Gastrocnemius medialis (tissue), 4 donors: ENCODE results near the gene GALNT10. TPM values are rescaled to one million over a fixed set of nuclear protein-coding genes. Genes with fewer than 3 reads are reported as not detected.

ENCODE experiments used
- ATAC-seq, 2 donors: fragments of 150-250 bp; one replicate each; pipeline ENCODE4 v1.9.1; 2016
- DNase-seq, 2 donors: peaks; one replicate each; pipeline ENCODE4 v3.0.0-alpha.2; 2019
- H3K27ac ChIP-seq, 4 donors: fragments of 200-600 bp; sonication (generic); 1 replicate in 1 of 4; 2 replicates in 3 of 4; pipeline ENCODE4 v1.5.1; 2016 to 2018; ENCODE audit warnings: mild to moderate bottlenecking in 2 of 4, moderate library complexity in 1 of 4
- H3K27me3 ChIP-seq, 3 donors: fragments of 200-600 bp; sonication (generic) in 2 of 3; 1 replicate in 1 of 3; 2 replicates in 2 of 3; pipeline versions ENCODE4 v1.5.1 to v1.6.0; 2016 to 2019; ENCODE audit warnings: mild to moderate bottlenecking in 1 of 3, moderate library complexity in 1 of 3
- H3K36me3 ChIP-seq, 2 donors: fragments of 200-600 bp; sonication (generic) in 1 of 2; one replicate each; pipeline ENCODE4 v1.5.1; 2017 to 2018
- H3K4me1 ChIP-seq, 2 donors: fragments of 200-600 bp; sonication (generic) in 1 of 2; one replicate each; pipeline ENCODE4 v1.5.1; 2016 to 2017; ENCODE audit warnings: mild to moderate bottlenecking in 2 of 2
- H3K4me3 ChIP-seq, 4 donors: fragments of 200-600 bp; sonication (generic) in 3 of 4; 1 replicate in 1 of 4; 2 replicates in 3 of 4; pipeline ENCODE4 v1.5.1; 2016 to 2019; ENCODE audit warnings: mild to moderate bottlenecking in 2 of 4
- H3K9me3 ChIP-seq, 3 donors: fragments of 200-600 bp; sonication (generic) in 2 of 3; 1 replicate in 1 of 3; 2 replicates in 2 of 3; pipeline ENCODE4 v1.5.1; 2016 to 2019
- POLR2A ChIP-seq, 2 donors: fragments of 450-650 bp; IDR thresholded peaks; one replicate each; pipeline ENCODE4 v1.6.1; 2017; ENCODE audit warnings: antibody characterized with exemption in 2 of 2, mild to moderate bottlenecking in 2 of 2, moderate library complexity in 2 of 2
- in situ Hi-C, 4 donors: fragments of 200-750 bp; cut with MboI; loops; one replicate each; pipeline versions ENCODE4 v1.15.0 to v1.8.0; 2017; ENCODE audit warnings: low sequenced_read_pairs in 4 of 4
- intact Hi-C: fragments of 100-400 bp; cut with DNase I; formaldehyde crosslinking; loops from one replicate; pipeline ENCODE4 v1.15.1; 2023; ENCODE audit warnings: low total_unique reads
- total RNA-seq, 4 donors: library from RNA; depleted of rRNA; stranded (reverse); fragments of >200 nt; gene quantifications; one replicate each; pipeline versions ENCODE4 v1.1.0 to v1.2.3, GENCODE V29; 2016
- TF ChIP-seq, protein P1 (sequence below), 5 experiments: fragments of 450-650 bp in 3 of 5; fragments of 200-600 bp in 2 of 5; sonication (generic) in 2 of 5; IDR thresholded peaks in 4 of 5; conservative IDR thresholded peaks in 1 of 5; 1 replicate in 4 of 5; 2 replicates in 1 of 5; pipeline ENCODE4 v1.5.1; 2016 to 2019; ENCODE audit warnings: antibody characterized with exemption in 5 of 5, mild to moderate bottlenecking in 3 of 5, moderate library complexity in 3 of 5

The GALNT10 gene
- total RNA-seq, 4 donors from 2014 or later, result 6.1 to 9.9 (median 6.4) TPM

DNA sequence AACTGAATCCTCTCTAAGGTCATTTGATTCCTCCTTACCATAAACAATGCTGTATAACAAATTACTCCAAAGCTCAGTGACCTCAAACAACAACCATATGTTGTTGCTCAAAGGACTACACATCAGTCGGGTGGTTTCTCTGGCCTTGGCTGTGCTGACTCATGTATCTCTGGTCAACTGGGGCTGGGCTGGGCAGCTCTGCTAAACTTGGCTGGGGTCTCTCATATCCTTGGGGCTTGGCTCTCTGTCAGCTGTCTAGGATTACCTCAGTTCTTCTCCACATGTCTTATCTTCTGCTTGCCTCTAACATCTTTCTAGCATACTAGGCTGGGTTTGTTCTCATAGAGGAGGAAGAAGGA lies 86.4 kb downstream of the GALNT10 start:
- H3K27me3 ChIP-seq, result no peaks in the 10 kb centered on the region
- intact Hi-C loops, result no loop called here
- TF ChIP-seq, protein P1, sequence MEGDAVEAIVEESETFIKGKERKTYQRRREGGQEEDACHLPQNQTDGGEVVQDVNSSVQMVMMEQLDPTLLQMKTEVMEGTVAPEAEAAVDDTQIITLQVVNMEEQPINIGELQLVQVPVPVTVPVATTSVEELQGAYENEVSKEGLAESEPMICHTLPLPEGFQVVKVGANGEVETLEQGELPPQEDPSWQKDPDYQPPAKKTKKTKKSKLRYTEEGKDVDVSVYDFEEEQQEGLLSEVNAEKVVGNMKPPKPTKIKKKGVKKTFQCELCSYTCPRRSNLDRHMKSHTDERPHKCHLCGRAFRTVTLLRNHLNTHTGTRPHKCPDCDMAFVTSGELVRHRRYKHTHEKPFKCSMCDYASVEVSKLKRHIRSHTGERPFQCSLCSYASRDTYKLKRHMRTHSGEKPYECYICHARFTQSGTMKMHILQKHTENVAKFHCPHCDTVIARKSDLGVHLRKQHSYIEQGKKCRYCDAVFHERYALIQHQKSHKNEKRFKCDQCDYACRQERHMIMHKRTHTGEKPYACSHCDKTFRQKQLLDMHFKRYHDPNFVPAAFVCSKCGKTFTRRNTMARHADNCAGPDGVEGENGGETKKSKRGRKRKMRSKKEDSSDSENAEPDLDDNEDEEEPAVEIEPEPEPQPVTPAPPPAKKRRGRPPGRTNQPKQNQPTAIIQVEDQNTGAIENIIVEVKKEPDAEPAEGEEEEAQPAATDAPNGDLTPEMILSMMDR (IDR thresholded peaks at IDR 0.05 in 4 of 5, conservative IDR thresholded peaks at IDR 0.05 in 1 of 5), result no peak
- TF ChIP-seq POLR2A (IDR thresholded peaks at IDR 0.05), result no peak
- H3K36me3 ChIP-seq, result no peaks in the 10 kb centered on the region
- ATAC-seq, result peak; percentile 48 to 67
- no peak overlapping the region for H3K4me3 ChIP-seq
- DNase-seq, result peak; percentile 35 to 61
- no peaks in the 10 kb centered on the region for H3K9me3 ChIP-seq
- peaks cover 0 to 4% of the 10 kb centered on the region in 2 donors for H3K4me1 ChIP-seq
- in situ Hi-C loops, result no loop called here
- peak overlapping the region in 1 of 4 donors; percentile 33 for H3K27ac ChIP-seq

DNA sequence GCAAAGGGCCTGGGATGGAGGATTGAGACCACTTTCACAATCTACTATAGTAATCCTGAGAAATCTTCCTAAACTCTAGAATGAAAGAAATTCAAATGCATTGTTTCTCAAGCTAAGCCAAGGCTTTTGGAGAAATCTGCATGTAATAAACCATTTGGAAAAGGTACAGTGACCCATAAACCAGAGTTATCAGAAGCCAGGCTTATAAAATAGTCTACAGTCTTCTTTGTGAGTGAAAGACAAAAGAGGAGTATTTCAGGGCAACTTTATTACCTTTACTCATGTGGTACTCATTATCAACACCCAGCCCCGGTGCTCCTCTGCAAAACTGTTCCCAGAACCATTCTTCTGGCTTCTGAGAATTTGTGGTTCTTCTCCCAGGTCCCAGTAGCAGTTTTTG lies 87.0 kb downstream of the GALNT10 start:
- H3K9me3 ChIP-seq, result no peaks in the 10 kb centered on the region
- no peak overlapping the region for H3K4me3 ChIP-seq
- peaks cover 0 to 4% of the 10 kb centered on the region in 2 donors for H3K4me1 ChIP-seq
- no peaks in the 10 kb centered on the region for H3K36me3 ChIP-seq
- no peaks in the 10 kb centered on the region for H3K27me3 ChIP-seq
- ATAC-seq, result no peak
- no peak for DNase-seq
- no peak overlapping the region for H3K27ac ChIP-seq
- TF ChIP-seq, protein P1 (IDR thresholded peaks at IDR 0.05 in 4 of 5, conservative IDR thresholded peaks at IDR 0.05 in 1 of 5), result no peak
- no peak for TF ChIP-seq POLR2A (IDR thresholded peaks at IDR 0.05)
- intact Hi-C loops, result no loop called here
- in situ Hi-C loops, result no loop called here

DNA sequence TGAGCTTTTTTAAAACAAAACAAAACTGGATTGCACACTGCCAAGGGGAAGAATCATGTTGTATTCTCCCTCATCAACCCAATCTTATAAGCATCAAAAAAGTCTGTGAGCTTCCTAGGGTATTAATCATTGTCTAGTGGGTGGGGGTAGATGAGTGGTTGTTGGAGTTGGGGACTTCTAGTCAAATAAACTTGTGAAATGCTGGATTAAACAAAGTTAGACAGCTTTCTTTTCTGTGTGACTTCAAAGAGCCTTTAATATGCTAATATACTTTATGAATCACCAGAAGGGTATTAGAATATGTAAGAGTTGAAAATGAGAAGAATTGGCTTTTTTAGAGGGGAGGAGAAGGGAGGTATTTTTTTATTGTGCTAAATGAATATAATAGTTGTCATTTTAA lies 87.7 kb downstream of the GALNT10 start:
- ATAC-seq (no peak), DNase-seq (no peak)
- Histone ChIP-seq H3K9me3 (no peaks in the 10 kb centered on the region), H3K4me3 (no peak overlapping the region), H3K4me1 (peaks cover 0 to 3% of the 10 kb centered on the region in 2 donors), H3K27ac (no peak overlapping the region), H3K36me3 (no peaks in the 10 kb centered on the region), H3K27me3 (no peaks in the 10 kb centered on the region)
- in situ Hi-C loops (no loop called here), intact Hi-C loops (no loop called here)
- TF ChIP-seq POLR2A (IDR thresholded peaks at IDR 0.05), result no peak
- TF ChIP-seq, protein P1 (IDR thresholded peaks at IDR 0.05 in 4 of 5, conservative IDR thresholded peaks at IDR 0.05 in 1 of 5), result no peak

DNA sequence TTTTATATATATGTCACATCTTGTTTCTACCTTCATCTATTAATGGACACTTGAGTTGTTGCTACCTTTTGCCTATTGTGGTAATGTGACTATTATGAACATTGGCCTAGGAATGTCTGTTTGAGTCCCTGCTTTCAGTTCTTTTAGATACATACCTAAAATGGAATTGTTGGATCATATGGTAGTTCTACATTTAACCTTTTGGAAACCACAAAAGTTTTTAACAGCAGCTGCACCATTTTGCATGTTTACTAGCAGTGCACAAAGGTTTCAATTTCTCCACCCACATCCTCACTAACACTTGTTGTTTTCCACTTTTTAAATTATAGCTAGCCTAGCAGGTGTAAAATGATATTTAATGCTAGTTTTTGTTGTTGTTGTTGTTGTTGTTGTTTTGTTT lies 88.4 kb downstream of the GALNT10 start:
- no peaks in the 10 kb centered on the region for H3K4me1 ChIP-seq
- H3K36me3 ChIP-seq, result no peaks in the 10 kb centered on the region
- TF ChIP-seq, protein P1 (IDR thresholded peaks at IDR 0.05 in 4 of 5, conservative IDR thresholded peaks at IDR 0.05 in 1 of 5), result no peak
- no peak for TF ChIP-seq POLR2A (IDR thresholded peaks at IDR 0.05)
- DNase-seq (no peak), ATAC-seq (no peak)
- no peaks in the 10 kb centered on the region for H3K9me3 ChIP-seq
- H3K4me3 ChIP-seq, result no peak overlapping the region
- intact Hi-C loops (no loop called here), in situ Hi-C loops (no loop called here)
- H3K27ac ChIP-seq, result no peak overlapping the region
- H3K27me3 ChIP-seq, result no peaks in the 10 kb centered on the region

DNA sequence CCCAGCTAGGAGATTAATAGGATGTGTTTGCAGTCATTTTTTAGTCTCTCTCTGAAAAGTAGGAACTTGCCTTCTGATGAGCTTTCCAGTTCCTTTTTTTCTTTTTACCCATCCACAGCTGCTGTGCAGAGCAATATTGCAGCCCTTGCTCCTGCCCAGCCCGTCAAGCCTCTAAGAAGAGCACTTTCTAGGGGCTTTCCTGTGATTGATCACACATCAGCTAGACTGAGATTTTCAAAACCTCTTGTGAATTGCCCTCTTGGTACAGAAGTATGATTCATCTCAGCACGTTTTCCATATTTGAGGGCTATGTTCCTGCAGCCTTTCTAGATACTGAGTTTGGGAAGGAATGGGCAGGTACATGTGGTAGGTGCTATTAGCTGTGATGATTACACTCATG lies 93.9 kb downstream of the GALNT10 start:
- TF ChIP-seq, protein P1 (IDR thresholded peaks at IDR 0.05 in 4 of 5, conservative IDR thresholded peaks at IDR 0.05 in 1 of 5), result no peak
- no peak for TF ChIP-seq POLR2A (IDR thresholded peaks at IDR 0.05)
- Histone ChIP-seq H3K9me3 (no peaks in the 10 kb centered on the region), H3K4me1 (peaks cover 0 to 21% of the 10 kb centered on the region in 2 donors), H3K27me3 (no peaks in the 10 kb centered on the region), H3K4me3 (no peak overlapping the region), H3K27ac (no peak overlapping the region), H3K36me3 (no peaks in the 10 kb centered on the region)
- DNase-seq (no peak), ATAC-seq (no peak)
- intact Hi-C loops (no loop called here), in situ Hi-C loops (no loop called here)
